H9 (cell line): ENCODE data around the gene MOV10L1. TPM values are rescaled to one million over a fixed set of nuclear protein-coding genes. Genes with fewer than 3 reads are reported as not detected.

Source experiments
- DNase-seq: peaks from one replicate; pipeline ENCODE4 v3.0.0-alpha.2; 2017
- H2AFZ ChIP-seq: one replicate; pipeline ENCODE4 v1.6.1; 2013; ENCODE audit warnings: mild to moderate bottlenecking, low read length, control low read depth, moderate library complexity
- H2AK5ac ChIP-seq: 2 replicates; pipeline ENCODE4 v1.6.1; 2013; ENCODE audit warnings: low read length, control low read depth, mixed read lengths; ENCODE audit not compliant: insufficient read length
- H2BK120ac ChIP-seq: one replicate; pipeline ENCODE4 v1.6.1; 2013; ENCODE audit warnings: low read depth, mild to moderate bottlenecking, low read length, control low read depth, inconsistent platforms; ENCODE audit not compliant: poor library complexity, severe bottlenecking
- H2BK12ac ChIP-seq: 2 replicates; pipeline ENCODE4 v1.6.1; 2013; ENCODE audit warnings: low read length, control low read depth, mixed read lengths, low read depth; ENCODE audit not compliant: insufficient read length
- H2BK15ac ChIP-seq: 2 replicates; pipeline ENCODE4 v1.6.1; 2013; ENCODE audit warnings: low read depth, low read length, control low read depth
- H2BK20ac ChIP-seq: one replicate; pipeline ENCODE4 v1.6.1; 2013; ENCODE audit warnings: low read depth, mild to moderate bottlenecking, low read length, control low read depth, inconsistent platforms; ENCODE audit not compliant: poor library complexity, severe bottlenecking
- H2BK5ac ChIP-seq: 2 replicates; pipeline ENCODE4 v1.6.1; 2013; ENCODE audit warnings: low read length, control low read depth, mixed read lengths; ENCODE audit not compliant: insufficient read length
- H3K14ac ChIP-seq: 2 replicates; pipeline ENCODE4 v1.6.1; 2013; ENCODE audit warnings: low read length, control low read depth; ENCODE audit not compliant: insufficient read depth
- H3K18ac ChIP-seq: 2 replicates; pipeline ENCODE4 v1.6.1; 2013; ENCODE audit warnings: low read depth, mild to moderate bottlenecking, mixed read lengths, low read length, control low read depth; ENCODE audit not compliant: insufficient read length
- H3K23ac ChIP-seq: 2 replicates; pipeline ENCODE4 v1.6.1; 2013; ENCODE audit warnings: low read length, control low read depth, mixed read lengths, low read depth; ENCODE audit not compliant: insufficient read length
- H3K23me2 ChIP-seq: 2 replicates; pipeline ENCODE4 v1.6.1; 2013; ENCODE audit warnings: low read depth, mild to moderate bottlenecking, mixed read lengths, low read length, control low read depth; ENCODE audit not compliant: insufficient read length, poor library complexity, severe bottlenecking
- H3K27ac ChIP-seq: 2 replicates; pipeline ENCODE4 v1.5.1; 2013; ENCODE audit warnings: low read length, control low read depth, mixed read lengths, low read depth; ENCODE audit not compliant: insufficient read length
- H3K27me3 ChIP-seq: 2 replicates; pipeline ENCODE4 v1.6.1; 2013; ENCODE audit warnings: low read length, control low read depth, inconsistent platforms; ENCODE audit not compliant: insufficient read depth
- H3K4ac ChIP-seq: 2 replicates; pipeline ENCODE4 v1.6.1; 2013; ENCODE audit warnings: low read depth, mild to moderate bottlenecking, control low read depth, inconsistent platforms, low read length, moderate library complexity
- H3K4me1 ChIP-seq: 2 replicates; pipeline ENCODE4 v1.6.1; 2013; ENCODE audit warnings: low read length, control low read depth, inconsistent platforms; ENCODE audit not compliant: insufficient read depth
- H3K4me2 ChIP-seq: 2 replicates; pipeline ENCODE4 v1.6.1; 2013; ENCODE audit warnings: low read length, control low read depth, mixed read lengths; ENCODE audit not compliant: insufficient read length, insufficient read depth
- H3K56ac ChIP-seq: 2 replicates; pipeline ENCODE4 v1.6.1; 2013; ENCODE audit warnings: low read depth, mild to moderate bottlenecking, mixed read lengths, low read length, control low read depth; ENCODE audit not compliant: insufficient read length
- H3K79me1 ChIP-seq: 2 replicates; pipeline ENCODE4 v1.6.1; 2013; ENCODE audit warnings: low read depth, mild to moderate bottlenecking, moderate library complexity, low read length, control low read depth, inconsistent platforms; ENCODE audit not compliant: insufficient read depth, poor library complexity, severe bottlenecking
- H3K79me2 ChIP-seq: 2 replicates; pipeline ENCODE4 v1.6.1; 2013; ENCODE audit warnings: low read length, control low read depth, inconsistent platforms; ENCODE audit not compliant: insufficient read depth
- H3K9ac ChIP-seq: 2 replicates; pipeline ENCODE4 v1.6.1; 2013; ENCODE audit warnings: low read length, control low read depth, mixed read lengths; ENCODE audit not compliant: insufficient read length; ENCODE audit errors: extremely low read depth
- H3K9me3 ChIP-seq: one replicate; pipeline ENCODE4 v1.6.1; 2013; ENCODE audit warnings: low read depth, low read length, inconsistent platforms; ENCODE audit not compliant: control insufficient read depth
- H3T11ph ChIP-seq: one replicate; pipeline ENCODE4 v1.6.1; 2013; ENCODE audit warnings: mild to moderate bottlenecking, low read length, control low read depth, inconsistent platforms
- H4K20me1 ChIP-seq: one replicate; pipeline ENCODE4 v1.6.1; 2013; ENCODE audit not compliant: control insufficient read depth, insufficient read length, insufficient read depth
- H4K5ac ChIP-seq: 2 replicates; pipeline ENCODE4 v1.6.1; 2013; ENCODE audit warnings: low read depth, mild to moderate bottlenecking, mixed read lengths, low read length, control low read depth; ENCODE audit not compliant: insufficient read length
- H4K8ac ChIP-seq: replicated peaks from 2 replicates; pipeline ENCODE4 v1.6.1; 2013; ENCODE audit warnings: low read length, control low read depth, mixed read lengths, low read depth; ENCODE audit not compliant: insufficient read length
- H4K91ac ChIP-seq: 2 replicates; pipeline ENCODE4 v1.6.1; 2013; ENCODE audit warnings: low read depth, mild to moderate bottlenecking, moderate library complexity, mixed read lengths, low read length, control low read depth; ENCODE audit not compliant: insufficient read length
- H3K27ac Mint-ChIP-seq, 3 experiments: 2 replicates in 2 of 3; 3 replicates in 1 of 3; pipeline ENCODE4 v1.8.0; 2020 to 2021; ENCODE audit warnings: mixed read lengths in 3 of 3, mild to moderate bottlenecking in 1 of 3, moderate library complexity in 1 of 3
- H3K27me3 Mint-ChIP-seq: 2 replicates; pipeline ENCODE4 v1.8.0; 2021; ENCODE audit warnings: low read depth, mild to moderate bottlenecking, moderate library complexity, mixed read lengths
- H3K36me3 Mint-ChIP-seq, 3 experiments: 2 replicates in 2 of 3; 3 replicates in 1 of 3; pipeline ENCODE4 v1.8.0; 2020 to 2021; ENCODE audit warnings: low read depth in 3 of 3, mixed read lengths in 3 of 3; ENCODE audit not compliant: insufficient read depth in 1 of 3
- H3K4me1 Mint-ChIP-seq, 2 experiments: 2 replicates each; pipeline ENCODE4 v1.8.0; 2020; ENCODE audit warnings: mixed read lengths in 2 of 2
- H3K4me3 Mint-ChIP-seq, 2 experiments: 2 replicates in 1 of 2; 3 replicates in 1 of 2; pipeline ENCODE4 v1.8.0; 2020 to 2021; ENCODE audit warnings: mild to moderate bottlenecking in 2 of 2, mixed read lengths in 2 of 2, moderate library complexity in 1 of 2
- H3K9me3 Mint-ChIP-seq, 2 experiments: 2 replicates in 1 of 2; 3 replicates in 1 of 2; pipeline ENCODE4 v1.8.0; 2020; ENCODE audit warnings: mild to moderate bottlenecking in 2 of 2, mixed read lengths in 2 of 2, moderate library complexity in 1 of 2
- WGBS: extraction: QIAGEN DNeasy Blood & Tissue Kit; methylation state at CpG from one replicate; pipeline ENCODE4 v1.1.7; 2013; ENCODE audit warnings: missing lambda C conversion rate, low lambda C conversion rate, mixed read lengths; ENCODE audit not compliant: insufficient read length; ENCODE audit errors: extremely low coverage; 5-methylcytosine and 5-hydroxymethylcytosine counted together
- total RNA-seq: library from RNA; stranded (reverse); gene quantifications from 2 replicates; pipeline ENCODE4 v1.2.1, GENCODE V29; 2021
- TF ChIP-seq, protein P1 (sequence below): fragments of 200-600 bp; sonication (generic); conservative IDR thresholded peaks from 3 replicates; pipeline ENCODE4 v1.8.0; 2021; ENCODE audit warnings: antibody characterized with exemption, mild to moderate bottlenecking

The MOV10L1 gene
- total RNA-seq, 1 experiment from 2014 or later, result not detected

DNA sequence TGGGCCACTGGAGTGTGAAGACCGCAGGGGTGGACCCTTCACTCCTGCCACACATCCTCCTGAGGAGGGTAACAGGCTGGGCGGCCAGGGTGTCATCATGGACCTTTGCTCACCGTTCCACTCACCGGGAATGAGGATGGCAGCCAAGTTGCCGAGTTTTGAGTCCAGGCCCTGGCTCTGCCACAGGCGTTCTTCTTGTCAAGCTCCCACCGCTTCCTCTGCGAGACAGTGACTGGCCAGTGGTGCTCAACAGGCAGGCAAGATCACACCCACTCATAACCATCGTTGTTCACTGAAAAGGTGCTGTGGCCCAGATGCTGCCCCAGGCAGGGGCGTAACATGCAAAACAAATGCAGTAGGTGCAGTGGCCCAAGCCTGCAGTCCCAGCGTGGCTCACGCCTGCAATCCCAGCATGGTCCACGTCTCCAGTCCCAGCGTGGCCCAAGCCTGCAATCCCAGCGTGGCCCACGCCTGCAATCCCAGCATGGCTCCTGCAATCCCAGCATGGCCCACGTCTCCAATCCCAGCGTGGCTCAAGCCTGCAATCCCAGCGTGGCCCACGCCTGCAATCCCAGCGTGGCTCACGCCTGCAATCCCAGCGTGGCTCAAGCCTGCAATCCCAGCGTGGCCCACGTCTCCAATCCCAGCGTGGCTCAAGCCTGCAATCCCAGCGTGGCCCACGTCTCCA lies 75.8 kb downstream of the MOV10L1 start:
- Histone ChIP-seq H3K9me3 (no peaks in the 10 kb centered on the region), H3K18ac (no peak overlapping the region), H3K9ac (no peak overlapping the region), H2BK15ac (no peak overlapping the region), H3K79me2 (no peaks in the 10 kb centered on the region), H3K14ac (no peak overlapping the region), H4K91ac (no peak overlapping the region), H2BK20ac (no peak overlapping the region), H3K79me1 (no peaks in the 10 kb centered on the region), H2BK12ac (no peak overlapping the region), H3K23ac (no peak overlapping the region), H3K4ac (no peak overlapping the region), H2AFZ (no peak overlapping the region), H2BK120ac (no peak overlapping the region), H3K56ac (no peak overlapping the region), H4K20me1 (no peaks in the 10 kb centered on the region), H3K4me1 (no peaks in the 10 kb centered on the region), H3T11ph (no peak overlapping the region), H3K4me2 (no peak overlapping the region), H3K23me2 (no peaks in the 10 kb centered on the region), H3K27me3 (peaks cover 3% of the 10 kb centered on the region; the same call in 1 of the 2 replicates), H2AK5ac (no peak overlapping the region), H4K5ac (no peak overlapping the region), H3K27ac (no peak overlapping the region), H2BK5ac (no peak overlapping the region), H4K8ac (no peak overlapping the region)
- Mint-ChIP-seq H3K4me3 (no peak overlapping the region), H3K27me3 (peaks cover 38% of the 10 kb centered on the region), H3K9me3 (no peaks in the 10 kb centered on the region), H3K36me3 (peaks cover 0 to 2% (median 0%) of the 10 kb centered on the region in 3 experiments; a peak in 2 of 7 replicates), H3K27ac (no peak overlapping the region), H3K4me1 (peaks cover 3 to 9% of the 10 kb centered on the region in 2 experiments; a peak in 3 of 4 replicates)
- no CpG with 5 or more reads among the region's 28 CpGs for WGBS
- TF ChIP-seq, protein P1, sequence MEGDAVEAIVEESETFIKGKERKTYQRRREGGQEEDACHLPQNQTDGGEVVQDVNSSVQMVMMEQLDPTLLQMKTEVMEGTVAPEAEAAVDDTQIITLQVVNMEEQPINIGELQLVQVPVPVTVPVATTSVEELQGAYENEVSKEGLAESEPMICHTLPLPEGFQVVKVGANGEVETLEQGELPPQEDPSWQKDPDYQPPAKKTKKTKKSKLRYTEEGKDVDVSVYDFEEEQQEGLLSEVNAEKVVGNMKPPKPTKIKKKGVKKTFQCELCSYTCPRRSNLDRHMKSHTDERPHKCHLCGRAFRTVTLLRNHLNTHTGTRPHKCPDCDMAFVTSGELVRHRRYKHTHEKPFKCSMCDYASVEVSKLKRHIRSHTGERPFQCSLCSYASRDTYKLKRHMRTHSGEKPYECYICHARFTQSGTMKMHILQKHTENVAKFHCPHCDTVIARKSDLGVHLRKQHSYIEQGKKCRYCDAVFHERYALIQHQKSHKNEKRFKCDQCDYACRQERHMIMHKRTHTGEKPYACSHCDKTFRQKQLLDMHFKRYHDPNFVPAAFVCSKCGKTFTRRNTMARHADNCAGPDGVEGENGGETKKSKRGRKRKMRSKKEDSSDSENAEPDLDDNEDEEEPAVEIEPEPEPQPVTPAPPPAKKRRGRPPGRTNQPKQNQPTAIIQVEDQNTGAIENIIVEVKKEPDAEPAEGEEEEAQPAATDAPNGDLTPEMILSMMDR, result no peak
- DNase-seq, result no peak
